Occipital lobe (tissue), 2 donors: Measurements from ENCODE around the gene PTGS1. TPM values are rescaled to one million over a fixed set of nuclear protein-coding genes. Genes with fewer than 3 reads are reported as not detected.

Experiments used
- DNase-seq: peaks from one replicate; lab custom pipeline; 2025; lab: John Stamatoyannopoulos, UW
- total RNA-seq: library from RNA; depleted of rRNA; stranded (reverse); fragments of >200 nt; gene quantifications from one replicate; pipeline ENCODE4 v1.2.3, GENCODE V29; 2014

PTGS1 gene
- total RNA-seq, 1 donor from 2014 or later = 0.47 TPM

- DNase-seq = peak; percentile 15
Observed at GRCh38 chr9:122374885-122375420, 4.1 kb downstream of the PTGS1 start.

DNA sequence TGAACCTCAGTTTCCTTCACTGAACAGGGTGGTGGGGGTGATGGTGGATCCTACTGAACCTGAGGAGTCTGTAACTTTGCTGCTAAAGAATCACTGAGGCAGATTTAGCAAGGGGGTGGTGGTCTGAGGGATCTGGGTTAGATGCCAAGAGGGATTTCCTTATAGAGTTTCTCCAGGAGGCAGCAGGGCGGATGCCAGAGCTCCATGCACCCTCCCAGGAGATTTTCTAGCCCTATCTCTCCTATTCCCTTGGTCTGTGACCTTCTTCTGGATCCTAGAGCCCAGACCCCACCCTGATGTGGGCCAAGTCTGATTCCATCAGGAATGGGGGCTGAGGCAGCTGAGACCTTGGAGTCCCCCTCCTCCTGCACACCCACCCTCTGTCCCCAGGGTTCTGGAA, 6.0 kb downstream of the PTGS1 start:
- DNase-seq = no peak

GRCh38 chr9:122377241-122378164, 6.7 kb downstream of the PTGS1 start:
- no peak for DNase-seq

GRCh38 chr9:122378236-122378635, 7.4 kb downstream of the PTGS1 start:
- no peak for DNase-seq

DNA sequence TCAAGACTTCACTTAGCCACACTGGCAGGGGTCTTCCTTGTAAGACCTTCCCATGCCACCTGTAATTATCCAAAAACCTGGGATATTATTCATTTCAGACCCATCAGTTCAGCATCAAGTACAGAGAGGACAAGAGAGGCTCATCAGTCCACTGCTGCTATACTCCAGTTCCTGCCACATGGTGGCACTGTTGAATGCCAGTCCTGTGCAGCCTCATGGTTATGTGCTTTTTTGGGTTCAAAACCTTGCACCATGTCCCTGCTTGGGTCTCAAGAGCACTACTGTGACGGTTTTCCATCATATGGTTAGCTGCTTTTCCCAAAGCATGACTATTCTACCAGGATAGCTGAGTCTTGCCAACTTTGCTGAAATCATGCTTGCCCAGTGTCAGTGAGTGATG, 8.5 kb downstream of the PTGS1 start:
- DNase-seq = no peak

DNA sequence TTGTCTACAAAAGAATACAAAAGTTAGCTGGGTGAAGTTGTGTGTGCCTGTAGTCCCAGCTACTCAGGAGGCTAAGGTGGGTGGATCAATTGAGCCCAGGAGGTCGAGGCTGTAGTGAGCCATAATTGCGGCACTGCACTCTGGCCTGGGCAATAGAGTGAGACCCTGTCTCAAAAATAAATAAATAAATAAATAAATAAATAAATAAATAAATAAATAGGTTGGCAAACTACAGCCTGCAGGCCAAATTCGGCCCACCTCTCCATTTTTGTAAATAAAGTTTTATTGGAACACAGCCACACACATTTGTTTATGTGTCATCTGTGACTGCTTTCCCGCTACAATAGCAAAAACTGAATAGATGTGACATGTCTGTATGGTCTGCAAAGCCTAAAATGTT, 9.5 kb downstream of the PTGS1 start:
- no peak for DNase-seq

- no peak for DNase-seq
Observed at GRCh38 chr9:122381206-122381950, 10.6 kb downstream of the PTGS1 start.

GRCh38 chr9:122382901-122383850, 12.4 kb downstream of the PTGS1 start:
- DNase-seq = no peak

- DNase-seq = no peak
Observed at GRCh38 chr9:122383992-122384461, 13.2 kb downstream of the PTGS1 start.

DNA sequence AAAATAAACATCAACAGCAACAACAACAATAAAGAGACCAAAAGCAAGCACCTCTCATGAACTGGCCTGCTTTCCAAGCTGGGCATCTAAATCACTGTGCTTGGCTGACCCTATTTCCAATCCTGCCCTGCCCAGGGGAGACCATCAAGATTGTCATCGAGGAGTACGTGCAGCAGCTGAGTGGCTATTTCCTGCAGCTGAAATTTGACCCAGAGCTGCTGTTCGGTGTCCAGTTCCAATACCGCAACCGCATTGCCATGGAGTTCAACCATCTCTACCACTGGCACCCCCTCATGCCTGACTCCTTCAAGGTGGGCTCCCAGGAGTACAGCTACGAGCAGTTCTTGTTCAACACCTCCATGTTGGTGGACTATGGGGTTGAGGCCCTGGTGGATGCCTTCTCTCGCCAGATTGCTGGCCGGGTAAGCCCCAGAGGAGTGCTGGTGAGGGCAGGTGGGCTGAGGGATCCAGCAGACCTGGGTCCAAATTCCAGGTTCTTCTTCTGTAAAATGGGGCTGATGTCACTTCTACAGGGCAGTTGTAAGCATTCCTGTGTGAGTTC, 15.6 kb downstream of the PTGS1 start:
- no peak for DNase-seq

GRCh38 chr9:122387536-122387935, 16.7 kb downstream of the PTGS1 start:
- DNase-seq = no peak

DNA sequence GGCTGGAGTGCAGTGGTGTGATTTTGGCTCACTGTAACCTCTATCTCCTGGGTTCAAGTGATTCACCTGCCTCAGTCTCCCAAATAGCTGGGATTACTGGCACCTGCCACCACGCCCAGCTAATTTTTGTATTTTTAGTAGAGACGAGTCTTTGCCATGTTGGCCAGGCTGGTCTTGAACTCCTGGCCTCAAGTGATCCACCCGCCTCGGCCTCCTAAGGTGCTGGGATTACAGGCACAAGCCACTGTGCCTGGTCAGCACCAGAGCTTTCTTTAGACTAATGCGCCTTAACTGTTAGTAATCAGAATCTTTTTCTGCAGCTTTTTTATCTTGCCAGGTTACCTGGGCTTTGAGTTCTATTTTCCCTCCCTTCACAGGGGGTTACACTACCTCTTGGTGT, 18.4 kb downstream of the PTGS1 start:
- DNase-seq = no peak

DNA sequence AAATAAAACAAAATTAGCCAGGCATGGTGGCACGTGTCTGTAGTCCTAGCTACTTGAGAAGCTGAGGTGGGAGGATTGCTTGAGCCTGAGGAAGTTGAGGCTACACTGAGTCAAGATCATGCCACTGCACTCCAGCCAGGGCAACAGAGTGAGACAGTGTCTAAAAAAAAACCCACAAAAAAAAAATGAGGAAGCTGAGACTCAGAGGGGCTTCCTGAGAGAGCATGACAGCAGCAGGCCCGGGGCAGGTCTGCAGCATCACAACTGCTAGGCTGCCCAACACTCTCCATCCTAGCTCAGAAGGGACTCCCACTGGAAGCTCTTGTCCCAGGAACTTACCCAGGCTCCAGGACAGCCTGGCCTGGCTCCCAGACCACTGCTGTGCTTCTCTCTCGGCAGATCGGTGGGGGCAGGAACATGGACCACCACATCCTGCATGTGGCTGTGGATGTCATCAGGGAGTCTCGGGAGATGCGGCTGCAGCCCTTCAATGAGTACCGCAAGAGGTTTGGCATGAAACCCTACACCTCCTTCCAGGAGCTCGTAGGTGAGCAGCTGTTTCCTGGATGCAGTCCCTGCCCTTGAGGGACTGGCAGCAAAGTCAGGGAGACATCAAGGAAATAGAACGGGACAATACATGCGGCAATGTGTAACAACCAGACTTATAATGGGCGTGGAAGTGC, 19.1 kb downstream of the PTGS1 start:
- DNase-seq = no peak

DNA sequence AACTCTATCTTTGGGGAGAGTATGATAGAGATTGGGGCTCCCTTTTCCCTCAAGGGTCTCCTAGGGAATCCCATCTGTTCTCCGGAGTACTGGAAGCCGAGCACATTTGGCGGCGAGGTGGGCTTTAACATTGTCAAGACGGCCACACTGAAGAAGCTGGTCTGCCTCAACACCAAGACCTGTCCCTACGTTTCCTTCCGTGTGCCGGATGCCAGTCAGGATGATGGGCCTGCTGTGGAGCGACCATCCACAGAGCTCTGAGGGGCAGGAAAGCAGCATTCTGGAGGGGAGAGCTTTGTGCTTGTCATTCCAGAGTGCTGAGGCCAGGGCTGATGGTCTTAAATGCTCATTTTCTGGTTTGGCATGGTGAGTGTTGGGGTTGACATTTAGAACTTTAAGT, 21.5 kb downstream of the PTGS1 start:
- DNase-seq = no peak

- no peak for DNase-seq
Observed at GRCh38 chr9:122392714-122393113, 21.9 kb downstream of the PTGS1 start.

- no peak for DNase-seq
Observed at GRCh38 chr9:122393284-122393983, 22.6 kb downstream of the PTGS1 start.

GRCh38 chr9:122394265-122395125, 23.7 kb downstream of the PTGS1 start:
- no peak for DNase-seq

DNA sequence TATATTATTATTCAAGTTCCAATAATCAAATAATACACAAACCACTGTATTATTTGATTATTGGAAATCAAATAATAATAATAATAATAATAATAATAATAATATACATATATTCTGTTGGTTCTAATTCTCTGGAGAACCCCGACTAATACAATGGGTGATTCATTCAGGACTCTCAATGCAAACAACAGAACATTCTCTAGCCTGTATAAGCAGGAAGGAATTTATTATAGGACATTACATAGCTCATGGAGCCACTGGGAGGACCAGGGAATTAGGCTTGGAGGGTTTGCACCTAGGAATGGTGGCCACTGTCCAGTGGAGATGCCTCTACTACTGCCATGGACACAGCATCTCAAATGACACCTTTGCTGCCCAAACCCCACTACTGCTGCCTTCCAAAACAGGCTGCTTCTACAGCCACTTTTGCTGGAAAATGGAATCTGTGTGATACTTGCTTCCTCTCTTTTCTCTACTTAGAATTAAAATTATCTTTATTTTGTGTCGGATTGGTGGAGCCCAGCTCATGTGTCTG, 25.9 kb downstream of the PTGS1 start:
- DNase-seq = no peak
